HEK293T (cell line): ENCODE results near the gene PLXDC1.

ENCODE experiments used
- FOXM1 ChIP-seq: fragments of 450-650 bp; IDR thresholded peaks from 2 replicates; pipeline ENCODE4 v1.6.1; 2017; ENCODE audit warnings: mild to moderate bottlenecking, borderline replicate concordance
- L3MBTL2 ChIP-seq: fragments of 450-650 bp; conservative IDR thresholded peaks from 2 replicates; pipeline ENCODE4 v1.6.1; 2016; ENCODE audit warnings: mild to moderate bottlenecking
- NFRKB ChIP-seq: fragments of 450-650 bp; IDR thresholded peaks from 2 replicates; pipeline ENCODE4 v1.6.1; 2016; ENCODE audit warnings: mild to moderate bottlenecking, moderate library complexity
- SP1 ChIP-seq: fragments of 450-650 bp; IDR thresholded peaks from 2 replicates; pipeline ENCODE4 v1.6.1; 2017
- SUZ12 ChIP-seq: fragments of 450-650 bp; IDR thresholded peaks from 2 replicates; pipeline ENCODE4 v1.6.1; 2016; ENCODE audit warnings: mild to moderate bottlenecking
- TARDBP ChIP-seq: fragments of 450-650 bp; IDR thresholded peaks from 2 replicates; pipeline ENCODE4 v1.6.1; 2016
- ZNF384 ChIP-seq: fragments of 450-650 bp; IDR thresholded peaks from 2 replicates; pipeline ENCODE4 v1.6.1; 2016

GRCh38 chr17:39064374-39064773, 87.1 kb downstream of the PLXDC1 start:
- no peak for TF ChIP-seq ZNF384
- TF ChIP-seq FOXM1: no peak
- no peak for TF ChIP-seq SP1
- TF ChIP-seq NFRKB: no peak
- no peak for TF ChIP-seq L3MBTL2
- no peak for TF ChIP-seq TARDBP
- TF ChIP-seq SUZ12: no peak
